Mononuclear cell (primary cell): ENCODE measurements around the gene C1QTNF5. TPM values are rescaled to one million over a fixed set of nuclear protein-coding genes. Genes with fewer than 3 reads are reported as not detected.
"Not testable (repeated sequence)": the region's sequence is repeated elsewhere in the genome, so short reads cannot be mapped to it uniquely, and the experiment has no call there.

Experiments
- H3K27me3 ChIP-seq: 2 replicates; pipeline ENCODE4 v1.6.0; 2011; ENCODE audit warnings: low read length, control low read depth; ENCODE audit not compliant: insufficient read depth
- H3K4me1 ChIP-seq: 2 replicates; pipeline ENCODE4 v1.5.1; 2011; ENCODE audit warnings: mild to moderate bottlenecking, low read length, control low read depth; ENCODE audit not compliant: insufficient read depth
- H3K4me3 ChIP-seq: 2 replicates; pipeline ENCODE4 v1.5.1; 2011; ENCODE audit warnings: mild to moderate bottlenecking, low read length, moderate library complexity
- H3K9me3 ChIP-seq: 2 replicates; pipeline ENCODE4 v1.5.1; 2011; ENCODE audit warnings: low read depth, mild to moderate bottlenecking, control low read depth, low read length
- total RNA-seq: library from RNA; depleted of rRNA; stranded (reverse); fragments of >200 nt; gene quantifications from one replicate; pipeline ENCODE4 v1.2.3, GENCODE V29; 2012

The C1QTNF5 gene, protein sequence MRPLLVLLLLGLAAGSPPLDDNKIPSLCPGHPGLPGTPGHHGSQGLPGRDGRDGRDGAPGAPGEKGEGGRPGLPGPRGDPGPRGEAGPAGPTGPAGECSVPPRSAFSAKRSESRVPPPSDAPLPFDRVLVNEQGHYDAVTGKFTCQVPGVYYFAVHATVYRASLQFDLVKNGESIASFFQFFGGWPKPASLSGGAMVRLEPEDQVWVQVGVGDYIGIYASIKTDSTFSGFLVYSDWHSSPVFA
- not detected for total RNA-seq

DNA sequence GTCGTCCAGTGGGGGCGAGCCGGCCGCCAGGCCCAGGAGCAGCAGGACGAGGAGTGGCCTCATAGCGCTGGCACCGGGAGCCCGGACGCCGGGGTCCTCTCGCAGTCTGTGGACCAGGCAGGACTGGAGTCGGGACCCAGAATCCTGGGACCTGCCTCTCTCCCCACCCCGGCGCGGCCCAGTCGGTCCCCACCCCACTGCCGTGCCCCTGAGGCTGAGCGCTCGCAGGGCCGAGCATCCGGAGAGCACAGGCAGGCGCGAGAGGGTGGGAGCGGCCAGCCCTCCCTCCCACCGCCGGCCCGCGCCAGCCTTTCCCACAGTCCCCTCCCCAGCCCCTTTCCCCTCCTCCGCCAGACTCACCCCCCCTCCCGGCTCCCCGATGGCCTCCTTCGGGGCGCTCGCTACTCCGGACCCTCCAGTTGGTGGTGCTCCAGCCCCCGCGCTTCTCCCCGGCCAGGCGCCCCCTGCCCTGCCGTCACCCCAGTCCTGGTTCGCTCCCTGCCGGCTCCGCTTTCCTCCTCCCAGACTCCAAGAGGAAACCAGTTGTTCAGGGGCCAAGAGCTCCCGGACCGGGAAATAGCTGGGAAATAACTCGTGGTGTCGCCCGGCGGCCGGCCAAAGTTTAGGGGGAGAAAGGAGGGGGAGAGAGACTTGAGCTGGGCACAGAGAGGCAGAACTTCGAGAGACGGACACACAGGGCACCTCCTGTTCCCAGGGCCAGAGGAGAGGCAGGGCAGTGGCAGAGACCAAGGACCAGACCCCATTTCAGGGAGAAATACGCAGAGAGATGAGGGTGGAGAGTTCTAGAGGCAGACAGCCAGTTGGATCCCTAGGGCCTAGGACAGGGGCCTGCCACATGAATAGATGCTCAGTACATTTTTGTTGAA is at the start of gene C1QTNF5:
TSS of gene C1QTNF5 (minus strand) at position 549 of the 887 bp plus-strand sequence. CDS start at position 63, 486 bp downstream.
- H3K4me1 ChIP-seq: peaks cover 26% of the 10 kb centered on the region
- peaks cover 31% of the 10 kb centered on the region for H3K27me3 ChIP-seq
- no peaks in the 10 kb centered on the region for H3K9me3 ChIP-seq
- H3K4me3 ChIP-seq: no peak within 1 kb of the TSS

- Histone ChIP-seq H3K27me3 (peaks cover 2% of the 10 kb centered on the region), H3K4me1 (no peaks in the 10 kb centered on the region), H3K9me3 (no peaks in the 10 kb centered on the region), H3K4me3 (no peak overlapping the region)
Observed at GRCh38 chr11:119389611-119390254, 49.0 kb upstream of the C1QTNF5 start.

GRCh38 chr11:119388103-119388502 is 47.4 kb upstream of the C1QTNF5 start:
- Histone ChIP-seq H3K27me3 (no peaks in the 10 kb centered on the region), H3K4me3 (no peak overlapping the region)

DNA sequence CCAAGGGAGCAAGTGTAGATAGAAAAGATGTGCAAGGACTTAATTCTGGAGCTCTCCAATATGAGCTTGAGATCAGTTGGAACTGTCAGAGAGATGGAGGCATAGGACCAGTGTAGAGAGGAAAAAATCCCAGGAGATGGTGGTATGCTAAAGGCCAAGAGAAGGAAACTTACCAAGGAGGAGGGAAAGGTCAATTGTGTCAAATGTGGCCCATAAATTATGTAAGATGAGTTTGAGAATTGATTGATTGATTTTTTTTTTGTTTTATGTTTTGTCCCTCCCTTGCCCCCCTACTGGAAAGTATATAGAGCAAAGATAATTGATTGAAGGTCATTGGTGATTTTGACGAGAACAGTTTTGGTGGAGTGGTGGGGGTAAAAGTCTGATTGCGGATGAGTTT is 43.6 kb upstream of the C1QTNF5 start:
- no peaks in the 10 kb centered on the region for H3K9me3 ChIP-seq
- H3K4me3 ChIP-seq: no peak overlapping the region
- H3K4me1 ChIP-seq: peaks cover 18% of the 10 kb centered on the region
- peaks cover 8% of the 10 kb centered on the region for H3K27me3 ChIP-seq

More at GRCh38 chr11:119388103-119388502, 47.4 kb upstream of the C1QTNF5 start:
- no peaks in the 10 kb centered on the region for H3K9me3 ChIP-seq
- H3K4me1 ChIP-seq: no peaks in the 10 kb centered on the region

GRCh38 chr11:119382513-119382912 is 41.8 kb upstream of the C1QTNF5 start:
- H3K27me3 ChIP-seq, H3K9me3 ChIP-seq, H3K4me3 ChIP-seq: not testable (repeated sequence)
- H3K4me1 ChIP-seq: peaks cover 18% of the 10 kb centered on the region

DNA sequence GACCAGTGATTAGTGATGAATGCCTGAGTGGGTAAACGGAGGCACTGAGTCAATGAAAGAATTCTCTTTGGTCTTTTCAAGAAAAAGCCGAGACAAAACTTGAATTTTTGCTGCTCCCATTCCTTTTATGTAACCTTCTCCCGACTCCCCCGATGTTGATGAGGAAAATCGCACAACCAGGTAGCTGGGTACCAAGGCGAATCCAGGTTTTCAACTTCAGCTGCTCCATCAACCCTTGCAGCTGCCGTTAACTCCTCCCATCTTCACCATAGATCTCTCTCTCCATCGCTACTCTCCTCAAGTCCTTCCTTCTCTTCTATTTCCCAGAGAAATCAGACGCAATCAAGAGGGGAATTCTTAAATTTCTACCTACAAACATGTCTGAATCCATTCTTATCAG is 41.4 kb upstream of the C1QTNF5 start:
- no peaks in the 10 kb centered on the region for H3K9me3 ChIP-seq
- peak overlapping the region; percentile 40 for H3K4me3 ChIP-seq
- H3K4me1 ChIP-seq: peaks cover 18% of the 10 kb centered on the region
- H3K27me3 ChIP-seq: peaks cover 8% of the 10 kb centered on the region

GRCh38 chr11:119381181-119381988 is 40.7 kb upstream of the C1QTNF5 start, which contains the start of gene USP2:
USP2 (minus strand) TSS chr11:119381690; CDS start chr11:119373480, 8,210 bp downstream.
- peak within 1 kb of the TSS; percentile 40 for H3K4me3 ChIP-seq

DNA sequence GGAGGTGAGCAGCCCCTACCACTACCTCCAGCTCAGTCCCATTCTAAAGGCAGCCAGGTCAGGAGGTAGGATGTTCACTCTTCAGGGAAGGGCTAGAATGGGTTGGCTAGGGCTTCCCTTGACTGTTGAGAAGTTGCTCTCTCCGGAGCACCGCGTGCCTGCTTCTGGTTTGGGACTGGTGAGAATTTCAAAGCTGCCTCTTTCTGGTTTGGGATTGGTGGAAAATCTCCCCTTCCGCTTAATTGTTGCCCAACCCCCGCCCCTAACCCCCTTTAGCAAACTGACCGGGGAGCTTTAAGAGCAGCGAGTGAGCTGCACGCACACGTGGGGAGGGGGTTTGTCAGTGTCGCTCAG is 40.1 kb upstream of the C1QTNF5 start:
- H3K4me1 ChIP-seq: peaks cover 18% of the 10 kb centered on the region
- peaks cover 8% of the 10 kb centered on the region for H3K27me3 ChIP-seq
- no peak overlapping the region for H3K4me3 ChIP-seq
- no peaks in the 10 kb centered on the region for H3K9me3 ChIP-seq

More at GRCh38 chr11:119381181-119381988, 40.7 kb upstream of the C1QTNF5 start, which contains the start of gene USP2:
- no peaks in the 10 kb centered on the region for H3K9me3 ChIP-seq
- peaks cover 18% of the 10 kb centered on the region for H3K4me1 ChIP-seq
- peaks cover 8% of the 10 kb centered on the region for H3K27me3 ChIP-seq

DNA sequence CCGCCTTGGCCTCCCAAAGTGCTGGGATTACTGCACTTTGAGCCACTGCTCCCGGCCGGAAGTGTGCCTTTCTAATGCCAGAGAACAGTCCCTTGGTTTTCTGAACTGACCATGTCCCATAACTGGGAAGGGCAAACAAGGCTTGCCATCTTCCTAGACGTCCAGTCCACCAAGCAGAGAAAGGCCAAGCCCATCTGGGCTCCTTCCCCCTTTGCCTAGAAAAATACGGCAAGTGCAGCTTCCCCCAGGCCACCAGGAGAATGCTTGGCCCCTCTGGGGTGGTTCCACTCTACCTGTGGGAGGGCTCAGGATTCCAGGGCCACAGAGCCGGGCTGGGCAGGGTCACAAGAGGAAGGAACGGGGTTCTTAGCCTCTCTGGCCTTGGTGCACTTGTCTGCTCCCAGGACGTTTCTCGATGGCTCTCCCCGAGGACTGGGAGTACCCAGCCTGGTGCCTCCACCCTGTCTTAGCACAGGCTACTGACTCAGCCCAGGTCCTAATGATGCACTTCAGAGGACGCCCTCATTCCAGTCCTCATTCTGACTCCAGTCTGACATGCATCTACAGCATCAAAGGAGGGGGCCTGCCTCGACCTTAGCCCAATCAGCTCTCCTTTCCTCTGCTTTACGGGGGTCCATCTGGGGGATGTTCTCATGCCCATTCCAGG is 39.6 kb upstream of the C1QTNF5 start:
- Histone ChIP-seq H3K9me3 (no peaks in the 10 kb centered on the region), H3K27me3 (peaks cover 8% of the 10 kb centered on the region), H3K4me3 (no peak overlapping the region), H3K4me1 (peaks cover 18% of the 10 kb centered on the region)

- Histone ChIP-seq H3K4me1 (peaks cover 18% of the 10 kb centered on the region), H3K4me3 (no peak overlapping the region), H3K27me3 (peaks cover 8% of the 10 kb centered on the region), H3K9me3 (no peaks in the 10 kb centered on the region)
Observed at GRCh38 chr11:119378851-119379465, 38.3 kb upstream of the C1QTNF5 start.

DNA sequence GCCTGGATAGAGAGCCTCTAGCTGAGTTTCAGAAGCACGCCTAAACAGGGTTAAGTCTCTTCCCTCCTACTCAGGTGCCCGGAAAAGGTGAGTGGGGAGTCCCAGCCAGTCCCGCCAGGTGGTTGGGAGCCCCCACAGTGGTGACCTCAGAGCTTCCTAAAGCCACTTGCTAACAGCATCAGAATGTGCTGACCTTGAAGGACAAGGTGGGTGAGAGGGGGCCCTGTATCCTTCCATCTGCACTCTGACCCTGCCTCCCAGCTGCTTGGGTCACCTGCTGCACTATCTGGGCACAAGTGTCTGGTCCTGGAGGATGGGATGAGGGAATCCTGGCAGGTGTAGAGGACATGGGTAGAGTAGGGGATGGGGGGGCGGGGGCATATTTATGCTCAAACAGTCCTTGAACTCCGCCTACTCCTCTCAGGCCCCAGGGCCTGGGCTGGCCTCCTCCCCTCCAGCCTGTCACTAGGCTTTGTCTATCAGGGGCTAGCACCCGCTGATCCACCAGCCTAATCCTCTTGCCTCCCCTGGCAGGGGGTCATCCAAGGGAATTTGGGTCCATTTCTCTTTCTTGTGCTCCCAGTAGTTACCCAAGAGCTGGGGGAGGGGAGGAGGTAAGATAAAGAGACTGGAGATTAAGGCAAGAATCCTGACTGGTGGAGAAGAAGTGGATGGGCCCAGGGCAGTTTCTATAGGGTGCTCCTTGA is 37.4 kb upstream of the C1QTNF5 start:
- Histone ChIP-seq H3K4me1 (peaks cover 18% of the 10 kb centered on the region), H3K9me3 (no peaks in the 10 kb centered on the region), H3K4me3 (no peak overlapping the region), H3K27me3 (peaks cover 8% of the 10 kb centered on the region)

DNA sequence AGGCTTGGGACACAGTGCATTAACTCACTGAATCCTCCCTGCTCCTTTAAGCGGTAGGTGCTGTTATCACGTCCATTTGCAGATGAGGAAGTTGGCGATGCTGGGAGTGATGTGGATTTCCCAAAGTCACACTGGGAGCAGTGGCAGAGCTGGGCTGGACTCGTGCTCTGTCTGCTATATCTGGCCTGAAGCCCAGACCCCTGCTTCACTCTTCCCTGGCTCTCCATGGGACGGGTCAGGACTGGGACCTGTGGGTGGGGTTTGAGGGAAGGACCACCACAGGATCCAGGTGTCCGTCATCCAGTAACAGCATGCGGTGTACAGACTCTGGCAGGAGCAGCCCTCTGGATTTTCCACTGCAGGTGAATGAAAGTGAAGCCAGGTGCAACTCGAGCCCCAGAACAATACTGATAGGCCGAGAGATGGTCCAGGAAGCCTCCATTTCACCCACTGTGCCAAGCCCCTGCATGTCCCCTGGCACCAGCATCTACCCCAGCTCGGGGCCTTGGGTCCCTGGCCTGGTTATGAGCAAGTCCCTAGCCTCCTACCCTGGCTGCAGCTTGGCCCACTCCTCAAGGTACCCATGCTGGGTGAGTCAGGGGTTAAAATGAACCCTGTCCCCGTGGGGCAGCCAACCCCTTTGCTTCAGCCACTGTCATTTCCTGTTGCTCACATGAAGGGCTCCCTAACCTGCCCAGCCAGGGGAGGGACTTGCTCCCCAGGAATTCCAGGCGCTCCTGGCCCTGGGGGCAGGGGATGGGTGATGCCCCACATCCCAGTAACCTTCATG is 36.6 kb upstream of the C1QTNF5 start:
- Histone ChIP-seq H3K4me3 (no peak overlapping the region), H3K9me3 (no peaks in the 10 kb centered on the region), H3K27me3 (peaks cover 8% of the 10 kb centered on the region), H3K4me1 (peaks cover 17% of the 10 kb centered on the region)
